ENCODE measurements around the gene ADAMTS17. TPM values are rescaled to one million over a fixed set of nuclear protein-coding genes. Genes with fewer than 3 reads are reported as not detected.

The ADAMTS17 gene
- total RNA-seq, 1 experiment from 2014 or later = 0.15 TPM

DNA sequence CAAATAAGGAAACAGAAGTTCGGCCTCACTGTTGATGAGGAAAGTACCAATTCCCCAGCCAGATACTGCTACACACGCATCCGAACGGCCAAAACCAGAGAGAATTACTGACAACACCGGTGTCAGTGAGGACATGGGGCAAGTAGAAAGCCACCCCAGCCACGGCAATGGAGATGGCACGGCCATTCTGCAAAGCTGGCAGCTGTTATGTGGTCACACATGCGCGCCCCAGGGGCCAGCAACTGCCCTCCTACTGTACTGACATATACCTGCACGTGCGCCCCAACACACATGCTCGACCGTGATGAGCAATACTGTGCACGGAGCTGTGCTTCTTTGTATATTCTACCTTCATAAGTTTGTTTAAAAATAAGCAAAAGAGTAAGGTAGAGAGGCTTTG is 217.4 kb downstream of the ADAMTS17 start:
- H3K9me3 ChIP-seq (ENCODE audit: low read depth, low read length, poor library complexity, severe bottlenecking) = peaks cover 20% of the 10 kb centered on the region
- no peak for DNase-seq (ENCODE audit: low spot score)
- H3K36me3 ChIP-seq (ENCODE audit: insufficient read depth, low read length, poor library complexity, severe bottlenecking) = no peaks in the 10 kb centered on the region
- POLR2A ChIA-PET (ENCODE audit: low non-redundant PET) = no interaction called here
- no peaks in the 10 kb centered on the region for H3K27me3 ChIP-seq (replicated peaks; ENCODE audit: insufficient read depth, low read depth, low read length, poor library complexity)
- no peak overlapping the region for H3K27ac ChIP-seq (ENCODE audit: low read depth, low read length, poor library complexity, severe bottlenecking)
- intact Hi-C loops (cut with micrococcal nuclease; ENCODE audit: unreplicated experiment) = no loop called here
- no peak for TF ChIP-seq CTCF (conservative IDR thresholded peaks at IDR 0.05; ENCODE audit: low read depth, low read length)
- no peak for TF ChIP-seq EZH2 (IDR thresholded peaks at IDR 0.05; ENCODE audit: borderline replicate concordance, low read depth, low read length, poor library complexity, severe bottlenecking)
- H3K4me1 ChIP-seq (ENCODE audit: insufficient read depth, low read length, poor library complexity, severe bottlenecking) = no peaks in the 10 kb centered on the region
- no TSS peak for BruUV-seq (replicated peaks)
- H3K4me3 ChIP-seq (ENCODE audit: low read depth, low read length, poor library complexity, severe bottlenecking) = no peak overlapping the region
- CTCF ChIA-PET = no interaction called here

GRCh38 chr15:100123611-100124010 is 218.2 kb downstream of the ADAMTS17 start:
- intact Hi-C loops (cut with micrococcal nuclease; ENCODE audit: unreplicated experiment) = no loop called here
- no peaks in the 10 kb centered on the region for H3K4me1 ChIP-seq (ENCODE audit: insufficient read depth, low read length, poor library complexity, severe bottlenecking)
- no TSS peak for BruUV-seq (replicated peaks)
- ChIA-PET CTCF (no interaction called here), POLR2A (ENCODE audit: low non-redundant PET) (no interaction called here)
- DNase-seq (ENCODE audit: low spot score) = no peak
- TF ChIP-seq CTCF (conservative IDR thresholded peaks at IDR 0.05; ENCODE audit: low read depth, low read length) = no peak
- no peak for TF ChIP-seq EZH2 (IDR thresholded peaks at IDR 0.05; ENCODE audit: borderline replicate concordance, low read depth, low read length, poor library complexity, severe bottlenecking)
- H3K4me3 ChIP-seq (ENCODE audit: low read depth, low read length, poor library complexity, severe bottlenecking) = no peak overlapping the region
- H3K36me3 ChIP-seq (ENCODE audit: insufficient read depth, low read length, poor library complexity, severe bottlenecking) = no peaks in the 10 kb centered on the region
- H3K27me3 ChIP-seq (replicated peaks; ENCODE audit: insufficient read depth, low read depth, low read length, poor library complexity) = no peaks in the 10 kb centered on the region
- H3K27ac ChIP-seq (ENCODE audit: low read depth, low read length, poor library complexity, severe bottlenecking) = no peak overlapping the region
- H3K9me3 ChIP-seq (ENCODE audit: low read depth, low read length, poor library complexity, severe bottlenecking) = peaks cover 20% of the 10 kb centered on the region

- no peak for TF ChIP-seq CTCF (conservative IDR thresholded peaks at IDR 0.05; ENCODE audit: low read depth, low read length)
- TF ChIP-seq EZH2 (IDR thresholded peaks at IDR 0.05; ENCODE audit: borderline replicate concordance, low read depth, low read length, poor library complexity, severe bottlenecking) = no peak
- peaks cover 18% of the 10 kb centered on the region for H3K9me3 ChIP-seq (ENCODE audit: low read depth, low read length, poor library complexity, severe bottlenecking)
Observed at GRCh38 chr15:100121285-100121684, 220.5 kb downstream of the ADAMTS17 start.

More at GRCh38 chr15:100121285-100121684, 220.5 kb downstream of the ADAMTS17 start:
- no peak overlapping the region for H3K27ac ChIP-seq (ENCODE audit: low read depth, low read length, poor library complexity, severe bottlenecking)
- POLR2A ChIA-PET (ENCODE audit: low non-redundant PET) = no interaction called here
- DNase-seq (ENCODE audit: low spot score) = no peak
- no peak overlapping the region for H3K4me3 ChIP-seq (ENCODE audit: low read depth, low read length, poor library complexity, severe bottlenecking)
- H3K27me3 ChIP-seq (replicated peaks; ENCODE audit: insufficient read depth, low read depth, low read length, poor library complexity) = no peaks in the 10 kb centered on the region
- no peaks in the 10 kb centered on the region for H3K4me1 ChIP-seq (ENCODE audit: insufficient read depth, low read length, poor library complexity, severe bottlenecking)
- CTCF ChIA-PET = no interaction called here
- no peaks in the 10 kb centered on the region for H3K36me3 ChIP-seq (ENCODE audit: insufficient read depth, low read length, poor library complexity, severe bottlenecking)
- intact Hi-C loops (cut with micrococcal nuclease; ENCODE audit: unreplicated experiment) = no loop called here
- BruUV-seq (replicated peaks) = no TSS peak
